ENCODE data around the gene LIPG. TPM values are rescaled to one million over a fixed set of nuclear protein-coding genes. Genes with fewer than 3 reads are reported as not detected.

Gene LIPG
- total RNA-seq, 2 experiments from 2014 or later: not detected

GRCh38 chr18:49610022-49610445 is 48.2 kb downstream of the LIPG start:
- no peaks in the 10 kb centered on the region for H4K20me1 ChIP-seq (ENCODE audit: insufficient read depth, low read length)
- no peak overlapping the region for H2AFZ ChIP-seq (ENCODE audit: low read length)
- intact Hi-C loops (cut with micrococcal nuclease; ENCODE audit: unreplicated experiment): no loop called here
- no peaks in the 10 kb centered on the region for H3K79me2 ChIP-seq (ENCODE audit: insufficient read depth, low read depth, low read length)
- ChIA-PET POLR2A (no interaction called here), CTCF (ENCODE audit: unreplicated experiment) (no interaction called here)
- H3K4me3 ChIP-seq (ENCODE audit: low read depth, low read length, poor library complexity, severe bottlenecking): no peak overlapping the region
- no peaks in the 10 kb centered on the region for H3K36me3 ChIP-seq (ENCODE audit: insufficient read depth, low read length)
- H3K4me2 ChIP-seq (ENCODE audit: low read length): no peak overlapping the region
- no peak overlapping the region for H3K27ac ChIP-seq (ENCODE audit: low read depth, low read length, poor library complexity, severe bottlenecking)
- no TSS peak for BruUV-seq (replicated peaks)
- H3K4me1 ChIP-seq (ENCODE audit: insufficient read depth, low read length, poor library complexity, severe bottlenecking): no peaks in the 10 kb centered on the region
- no peaks in the 10 kb centered on the region for H3K9me2 ChIP-seq (ENCODE audit: insufficient read depth, low read length)
- TF ChIP-seq EZH2phosphoT487 (IDR thresholded peaks at IDR 0.05; ENCODE audit: borderline replicate concordance, low read depth, low read length) (no peak), CTCF (conservative IDR thresholded peaks at IDR 0.05; ENCODE audit: low read length) (no peak)
- no peak for DNase-seq (ENCODE audit: low spot score)
- no peaks in the 10 kb centered on the region for H3K9me3 ChIP-seq (ENCODE audit: low read length)

DNA sequence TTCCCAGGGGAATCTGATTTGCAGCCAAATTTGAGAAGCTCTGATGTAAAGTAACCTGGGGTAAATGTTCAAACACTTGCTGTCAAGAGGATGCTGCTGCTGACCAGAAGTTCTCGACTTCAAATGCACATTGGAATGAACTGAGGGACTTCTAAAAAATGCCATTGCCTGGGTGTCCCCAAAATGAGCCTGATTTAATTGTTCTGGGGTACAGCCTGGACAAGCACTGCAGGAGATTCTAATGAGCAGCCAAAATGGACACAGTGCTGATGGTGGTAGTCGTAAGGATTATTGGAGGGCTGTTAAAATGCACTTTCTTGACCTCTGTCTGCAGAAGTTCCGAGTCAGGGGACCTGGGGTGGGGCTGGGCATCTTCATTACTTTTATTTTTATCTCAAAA is 49.5 kb downstream of the LIPG start:
- H4K20me1 ChIP-seq (ENCODE audit: insufficient read depth, low read length): no peaks in the 10 kb centered on the region
- no peak overlapping the region for H3K27ac ChIP-seq (ENCODE audit: low read depth, low read length, poor library complexity, severe bottlenecking)
- ChIA-PET POLR2A (no interaction called here), CTCF (ENCODE audit: unreplicated experiment) (no interaction called here)
- H3K4me1 ChIP-seq (ENCODE audit: insufficient read depth, low read length, poor library complexity, severe bottlenecking): no peaks in the 10 kb centered on the region
- BruUV-seq (replicated peaks): no TSS peak
- no peaks in the 10 kb centered on the region for H3K36me3 ChIP-seq (ENCODE audit: insufficient read depth, low read length)
- H2AFZ ChIP-seq (ENCODE audit: low read length): no peak overlapping the region
- intact Hi-C loops (cut with micrococcal nuclease; ENCODE audit: unreplicated experiment): no loop called here
- no peaks in the 10 kb centered on the region for H3K9me3 ChIP-seq (ENCODE audit: low read length)
- no peaks in the 10 kb centered on the region for H3K9me2 ChIP-seq (ENCODE audit: insufficient read depth, low read length)
- no peaks in the 10 kb centered on the region for H3K79me2 ChIP-seq (ENCODE audit: insufficient read depth, low read depth, low read length)
- no peak for TF ChIP-seq CTCF (conservative IDR thresholded peaks at IDR 0.05; ENCODE audit: low read length)
- no peak for TF ChIP-seq EZH2phosphoT487 (IDR thresholded peaks at IDR 0.05; ENCODE audit: borderline replicate concordance, low read depth, low read length)
- no peak overlapping the region for H3K4me3 ChIP-seq (ENCODE audit: low read depth, low read length, poor library complexity, severe bottlenecking)
- H3K4me2 ChIP-seq (ENCODE audit: low read length): no peak overlapping the region
- DNase-seq (ENCODE audit: low spot score): no peak

GRCh38 chr18:49612515-49613033 is 50.7 kb downstream of the LIPG start:
- CTCF ChIA-PET (ENCODE audit: unreplicated experiment): no interaction called here
- no peaks in the 10 kb centered on the region for H4K20me1 ChIP-seq (ENCODE audit: insufficient read depth, low read length)
- H2AFZ ChIP-seq (ENCODE audit: low read length): no peak overlapping the region
- H3K4me3 ChIP-seq (ENCODE audit: low read depth, low read length, poor library complexity, severe bottlenecking): no peak overlapping the region
- H3K9me3 ChIP-seq (ENCODE audit: low read length): no peaks in the 10 kb centered on the region
- H3K79me2 ChIP-seq (ENCODE audit: insufficient read depth, low read depth, low read length): no peaks in the 10 kb centered on the region
- H3K36me3 ChIP-seq (ENCODE audit: insufficient read depth, low read length): no peaks in the 10 kb centered on the region
- no peaks in the 10 kb centered on the region for H3K9me2 ChIP-seq (ENCODE audit: insufficient read depth, low read length)
- BruUV-seq (replicated peaks): no TSS peak
- intact Hi-C loops (cut with micrococcal nuclease; ENCODE audit: unreplicated experiment): no loop called here
- TF ChIP-seq CTCF (conservative IDR thresholded peaks at IDR 0.05; ENCODE audit: low read length) (no peak), EZH2phosphoT487 (IDR thresholded peaks at IDR 0.05; ENCODE audit: borderline replicate concordance, low read depth, low read length) (no peak)
- no peak overlapping the region for H3K27ac ChIP-seq (ENCODE audit: low read depth, low read length, poor library complexity, severe bottlenecking)
- no peaks in the 10 kb centered on the region for H3K4me1 ChIP-seq (ENCODE audit: insufficient read depth, low read length, poor library complexity, severe bottlenecking)
- POLR2A ChIA-PET: no interaction called here
- H3K4me2 ChIP-seq (ENCODE audit: low read length): no peak overlapping the region
- DNase-seq (ENCODE audit: low spot score): no peak
